ENCODE measurements around the gene TRHDE. TPM values are rescaled to one million over a fixed set of nuclear protein-coding genes. Genes with fewer than 3 reads are reported as not detected.

TRHDE gene
- total and polyA plus RNA-seq, 9 of the 15 experiments (the other 6 are each of a cell fraction or from before 2014, with no cell fraction given): 0.03 to 0.29 (median 0.09) TPM

GRCh38 chr12:72647139-72647538, 375.0 kb downstream of the TRHDE start:
- BruUV-seq (replicated peaks): no TSS peak
- ATAC-seq: no peak

GRCh38 chr12:72658615-72659014, 386.4 kb downstream of the TRHDE start:
- no peak for ATAC-seq
- Histone ChIP-seq H3K4me2 (ENCODE audit: insufficient read depth, low read length) (no peak overlapping the region), H4K20me1 (replicated peaks; ENCODE audit: control insufficient read depth, insufficient read depth, low read length) (no peaks in the 10 kb centered on the region), H3K9ac (ENCODE audit: insufficient read depth in 1 of 2, low read depth in 2 of 2, low read length in 2 of 2) (no peak overlapping the region), H3K36me3 (ENCODE audit: control insufficient read depth, insufficient read depth, low read length) (no peaks in the 10 kb centered on the region), H3K4me3 (no peak overlapping the region), H3K9me1 (ENCODE audit: control insufficient read depth, insufficient read depth, low read length) (no peaks in the 10 kb centered on the region), H3K79me2 (ENCODE audit: control insufficient read depth, insufficient read depth, low read length) (no peaks in the 10 kb centered on the region), H2AFZ (ENCODE audit: low read depth, low read length) (no peak overlapping the region), H3K9me3 (replicated peaks; ENCODE audit: control insufficient read depth, insufficient read depth, low read depth, low read length) (no peaks in the 10 kb centered on the region), H3K27ac (ENCODE audit: extremely low read depth, low read depth, low read length) (no peak overlapping the region), H3K4me1 (replicated peaks in 1 of 2; ENCODE audit: control insufficient read depth in 2 of 2, insufficient read depth in 2 of 2, low read length in 2 of 2) (no peaks in the 10 kb centered on the region), H3K27me3 (ENCODE audit: control insufficient read depth in 2 of 2, insufficient read depth in 2 of 2, low read length in 2 of 2) (no peaks in the 10 kb centered on the region)
- in situ Hi-C loops (cut with MboI) (no loop called here), intact Hi-C loops (cut with micrococcal nuclease) (no loop called here)
- no peak for FAIRE-seq
- no peak for DNase-seq (ENCODE audit: extremely low read depth in 1 of 4, low spot score in 3 of 4)
- ChIA-PET POLR2A (no interaction called here), CTCF (ENCODE audit: low intra/inter-chr PET ratio) (no interaction called here)
- BruUV-seq (replicated peaks): no TSS peak
- TF ChIP-seq IRF2 (CRISPR knock-in tag; IDR thresholded peaks at IDR 0.05) (no peak), ZNF311 (CRISPR knock-in tag; IDR thresholded peaks at IDR 0.05) (no peak), IRF1 (CRISPR knock-in tag; IDR thresholded peaks at IDR 0.05; ENCODE audit: borderline replicate concordance) (no peak), MLLT1 (IDR thresholded peaks at IDR 0.05) (no peak), HSF4 (CRISPR knock-in tag; IDR thresholded peaks at IDR 0.05; ENCODE audit: borderline replicate concordance) (no peak), RBM15 (IDR thresholded peaks at IDR 0.05; ENCODE audit: insufficient read depth, low read length) (no peak), ZNF639 (CRISPR knock-in tag; conservative IDR thresholded peaks at IDR 0.05 in 1 of 2, IDR thresholded peaks at IDR 0.05 in 1 of 2) (no peak), SMARCB1 (IDR thresholded peaks at IDR 0.05; ENCODE audit: insufficient read length, low read depth) (no peak), ZC3H11A (IDR thresholded peaks at IDR 0.05; ENCODE audit: low read depth, low read length) (no peak)

More at GRCh38 chr12:72647139-72647538, 375.0 kb downstream of the TRHDE start:
- Histone ChIP-seq H4K20me1 (replicated peaks; ENCODE audit: control insufficient read depth, insufficient read depth, low read length) (no peaks in the 10 kb centered on the region), H3K4me3 (no peak overlapping the region), H3K79me2 (ENCODE audit: control insufficient read depth, insufficient read depth, low read length) (no peaks in the 10 kb centered on the region), H3K4me2 (ENCODE audit: insufficient read depth, low read length) (no peak overlapping the region), H3K27me3 (ENCODE audit: control insufficient read depth in 2 of 2, insufficient read depth in 2 of 2, low read length in 2 of 2) (no peaks in the 10 kb centered on the region), H3K9me3 (replicated peaks; ENCODE audit: control insufficient read depth, insufficient read depth, low read depth, low read length) (no peaks in the 10 kb centered on the region), H3K9me1 (ENCODE audit: control insufficient read depth, insufficient read depth, low read length) (no peaks in the 10 kb centered on the region), H3K9ac (ENCODE audit: insufficient read depth in 1 of 2, low read depth in 2 of 2, low read length in 2 of 2) (no peak overlapping the region), H2AFZ (ENCODE audit: low read depth, low read length) (no peak overlapping the region), H3K36me3 (ENCODE audit: control insufficient read depth, insufficient read depth, low read length) (no peaks in the 10 kb centered on the region), H3K27ac (ENCODE audit: extremely low read depth, low read depth, low read length) (no peak overlapping the region), H3K4me1 (replicated peaks in 1 of 2; ENCODE audit: control insufficient read depth in 2 of 2, insufficient read depth in 2 of 2, low read length in 2 of 2) (no peaks in the 10 kb centered on the region)
- intact Hi-C loops (cut with micrococcal nuclease) (no loop called here), in situ Hi-C loops (cut with MboI) (no loop called here)
- TF ChIP-seq ZNF444 (CRISPR knock-in tag; IDR thresholded peaks at IDR 0.05): no peak
- DNase-seq (ENCODE audit: extremely low read depth in 1 of 4, low spot score in 3 of 4): no peak
- CTCF ChIA-PET (ENCODE audit: low intra/inter-chr PET ratio): no interaction called here
- no peak for FAIRE-seq
- POLR2A ChIA-PET: no interaction called here
